Left ventricle myocardium superior (tissue), 1 donor: Measurements from ENCODE around the gene XNDC1N. TPM values are rescaled to one million over a fixed set of nuclear protein-coding genes. Genes with fewer than 3 reads are reported as not detected.

Experiments used
- ATAC-seq: fragments of 200-7000 bp; cut with Tn5 transposase; one replicate; pipeline ENCODE4 v1.9.1; 2020; ENCODE audit warnings: mild to moderate bottlenecking, moderate library complexity
- DNase-seq: peaks from one replicate; pipeline ENCODE4 v3.0.0-alpha.2; 2020
- intact Hi-C: fragments of 100-400 bp; cut with micrococcal nuclease; formaldehyde crosslinking; loops from one replicate; pipeline ENCODE4 v1.11.0; 2022
- long read RNA-seq: library from polyadenylated mRNA; unstranded; transcript quantifications from one replicate; pipeline ENCODE4 v2.0.0, GENCODE V29; 2021
- total RNA-seq: library from RNA; stranded (reverse); fragmentation: NEBNext Ultra II Directional; extraction: Animal tissue kit (Norgen Biotek cat#: 25700); gene quantifications from one replicate; pipeline ENCODE4 v1.2.1, GENCODE V29; 2021
- donor health status: DM: no; HTN: yes; CAD: no; lungs with severe emphysema.

Gene XNDC1N
- 4.0 TPM for total RNA-seq
- long read RNA-seq, partial matches to known transcripts: 0 of 1 reads
- long read RNA-seq, other reads (novel, unspliced or antisense): 1 of 1 reads

GRCh38 chr11:71927820-71928736 is at the start of gene XNDC1N:
Gene XNDC1N (minus strand): TSS chr11:71928594. CDS start chr11:71923353, 5,241 bp downstream.
- DNase-seq: peak; percentile 55
- intact Hi-C loops: no loop called here
- ATAC-seq: peak; percentile 94

GRCh38 chr11:71977743-71978418 is 49.5 kb upstream of the XNDC1N start:
- peak; percentile 67 for ATAC-seq
- intact Hi-C loops: no loop called here
- DNase-seq: no peak

- ATAC-seq (no peak), DNase-seq (no peak)
- intact Hi-C loops: no loop called here
Observed at GRCh38 chr11:71977090-71977489, 48.7 kb upstream of the XNDC1N start.

- intact Hi-C loops: no loop called here
- no peak for ATAC-seq
- DNase-seq: no peak
Observed at GRCh38 chr11:71976551-71976950, 48.2 kb upstream of the XNDC1N start.

GRCh38 chr11:71971680-71972079 is 43.3 kb upstream of the XNDC1N start:
- ATAC-seq: no peak
- intact Hi-C loops: no loop called here
- DNase-seq: no peak

DNA sequence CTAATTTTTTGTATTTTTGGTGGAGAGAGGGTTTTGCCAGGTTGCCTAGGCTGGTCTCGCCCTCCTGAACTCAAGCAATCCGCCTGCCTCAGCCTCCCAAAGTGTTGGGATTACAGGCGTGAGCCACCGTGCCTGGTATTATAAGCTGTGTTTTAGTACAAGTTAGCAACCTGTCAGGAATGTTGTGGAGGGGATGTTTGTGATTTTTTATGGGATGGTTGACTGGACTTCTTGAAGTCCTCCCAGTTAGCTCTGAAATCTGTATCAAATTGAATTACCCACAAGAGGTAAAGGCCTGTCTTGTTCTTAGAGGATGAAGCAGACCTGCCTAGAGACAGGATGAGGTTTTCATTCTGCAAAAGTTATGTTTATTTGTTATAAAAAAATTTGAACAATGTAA is 36.2 kb upstream of the XNDC1N start:
- no peak for DNase-seq
- no peak for ATAC-seq
- intact Hi-C loops: no loop called here

DNA sequence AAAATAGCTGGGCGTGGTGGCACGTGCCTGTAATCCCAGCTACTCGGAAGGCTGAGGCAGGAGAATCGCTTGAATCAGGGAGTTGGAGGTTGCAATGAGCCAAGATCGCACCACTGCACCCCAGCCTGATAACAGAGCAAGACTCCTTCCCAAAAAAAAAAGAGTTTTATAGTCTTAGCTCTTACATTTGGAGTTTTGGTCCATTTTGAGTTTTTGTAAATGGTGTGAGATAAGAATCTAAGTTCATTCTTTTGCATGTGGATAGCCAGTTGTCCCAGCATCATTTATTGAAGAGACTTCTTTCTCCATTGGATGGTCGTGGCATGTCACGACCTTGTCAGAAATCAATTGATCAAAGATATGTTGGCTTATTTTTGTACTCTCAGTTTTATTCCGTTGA is 35.1 kb upstream of the XNDC1N start:
- ATAC-seq (no peak), DNase-seq (no peak)
- intact Hi-C loops: no loop called here

DNA sequence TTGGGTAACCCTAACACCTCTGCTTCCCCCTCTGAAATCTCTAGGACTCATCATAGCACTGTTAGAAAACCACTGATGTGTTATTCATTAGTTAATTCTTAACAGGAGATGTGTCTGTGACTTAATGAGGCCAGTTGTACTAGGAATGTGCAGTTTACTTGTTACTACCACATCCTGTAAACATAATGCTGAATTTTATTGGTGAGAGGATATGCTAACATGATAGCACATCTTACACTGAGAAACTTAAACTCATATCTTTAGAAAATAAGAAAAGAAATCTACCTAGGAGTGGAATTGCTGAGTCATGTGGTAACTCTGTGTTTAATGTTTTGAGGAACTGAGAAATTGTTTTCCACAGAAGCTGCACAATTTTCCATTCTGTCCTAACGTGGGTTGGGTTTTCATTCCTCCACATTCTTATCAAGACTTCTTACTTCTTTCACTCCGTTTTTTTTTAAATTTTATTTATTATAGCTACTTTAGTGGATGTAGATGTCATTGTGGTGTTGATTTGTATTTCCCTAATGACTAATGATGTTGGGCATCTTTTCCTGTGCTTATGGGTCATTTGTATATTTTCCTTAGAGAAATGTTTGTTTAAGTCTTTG is 34.1 kb upstream of the XNDC1N start:
- ATAC-seq: no peak
- DNase-seq: no peak
- intact Hi-C loops: no loop called here

GRCh38 chr11:71955898-71956456 is 27.6 kb upstream of the XNDC1N start:
- DNase-seq (no peak), ATAC-seq (no peak)
- intact Hi-C loops: no loop called here

GRCh38 chr11:71951741-71952310 is 23.4 kb upstream of the XNDC1N start:
- ATAC-seq (no peak), DNase-seq (no peak)
- intact Hi-C loops: no loop called here

- intact Hi-C loops: no loop called here
- no peak for DNase-seq
- no peak for ATAC-seq
Observed at GRCh38 chr11:71949034-71949433, 20.6 kb upstream of the XNDC1N start.

DNA sequence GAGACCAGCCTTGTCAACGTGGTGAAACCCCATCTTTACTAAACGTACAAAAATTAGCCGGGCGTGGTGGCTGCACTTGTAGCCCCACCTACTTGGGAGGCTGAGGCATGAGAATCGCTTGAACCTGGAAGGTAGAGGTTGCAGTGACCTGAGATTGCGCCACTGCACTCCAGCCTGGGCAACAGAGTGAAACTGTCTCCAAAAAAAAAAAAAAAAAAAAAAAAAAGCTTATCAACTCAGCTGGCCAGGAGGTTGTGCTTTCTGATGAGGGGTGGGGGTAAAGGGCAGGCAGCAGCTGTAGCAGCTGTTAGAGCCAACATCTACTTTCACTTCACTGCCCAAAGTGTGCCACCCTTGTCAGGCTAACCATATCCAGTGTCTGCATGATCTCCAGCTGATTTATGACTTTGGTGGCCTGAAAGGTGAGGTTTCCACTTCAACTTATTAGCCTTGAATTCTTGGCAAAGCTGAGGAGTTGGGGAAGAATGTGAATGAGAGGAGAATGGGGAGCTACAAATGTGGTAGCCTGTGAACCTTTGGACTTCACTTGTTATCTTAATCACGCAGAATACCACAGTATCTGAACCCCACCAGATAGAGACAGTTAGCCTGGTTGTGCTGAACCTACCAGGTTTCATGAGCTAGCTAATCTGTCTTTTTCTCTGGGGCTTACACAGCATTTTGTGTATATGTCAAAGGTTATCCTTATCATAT is 20.1 kb upstream of the XNDC1N start:
- DNase-seq: no peak
- ATAC-seq: peak; percentile 50
- intact Hi-C loops: no loop called here

DNA sequence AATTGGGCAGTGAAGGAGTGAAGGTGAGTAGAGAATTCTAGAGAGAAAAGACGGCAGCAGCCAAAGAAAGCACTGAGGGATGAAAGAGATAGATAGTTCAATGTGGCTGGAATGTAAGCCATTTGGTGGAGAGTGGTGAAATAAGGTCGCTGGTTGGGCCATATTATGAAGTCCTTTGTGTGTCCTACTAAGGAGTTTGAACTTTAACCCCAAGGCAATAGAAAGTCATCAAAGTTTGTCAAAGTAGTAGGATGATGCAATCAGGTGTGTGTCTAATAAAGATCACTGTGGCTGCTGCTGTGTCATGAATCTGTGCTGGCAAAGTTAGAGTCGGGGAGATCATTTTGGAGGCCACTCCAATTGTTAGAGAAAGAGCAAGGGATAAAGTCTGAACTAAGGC is 19.1 kb upstream of the XNDC1N start:
- ATAC-seq: no peak
- intact Hi-C loops: no loop called here
- no peak for DNase-seq

DNA sequence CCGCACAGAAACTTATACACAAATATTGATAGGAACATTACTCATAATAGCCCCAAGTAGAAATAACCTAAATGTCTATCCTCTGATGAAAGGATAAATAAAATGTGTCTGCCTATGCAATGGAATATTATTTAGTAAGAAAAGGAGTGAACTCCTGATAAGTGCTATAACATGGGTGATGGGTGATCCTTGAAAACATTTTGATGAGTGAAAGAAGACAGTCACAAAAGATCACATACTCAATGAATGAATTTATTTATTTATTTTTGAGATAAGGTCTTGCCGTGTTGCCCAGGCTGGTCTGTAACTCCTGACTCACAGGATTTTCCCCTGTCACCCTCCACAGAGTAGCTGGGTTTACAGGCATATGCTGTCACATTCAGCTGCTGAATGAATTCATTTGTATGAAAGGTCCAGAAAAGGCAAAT is 17.8 kb upstream of the XNDC1N start:
- intact Hi-C loops: no loop called here
- ATAC-seq (no peak), DNase-seq (no peak)

DNA sequence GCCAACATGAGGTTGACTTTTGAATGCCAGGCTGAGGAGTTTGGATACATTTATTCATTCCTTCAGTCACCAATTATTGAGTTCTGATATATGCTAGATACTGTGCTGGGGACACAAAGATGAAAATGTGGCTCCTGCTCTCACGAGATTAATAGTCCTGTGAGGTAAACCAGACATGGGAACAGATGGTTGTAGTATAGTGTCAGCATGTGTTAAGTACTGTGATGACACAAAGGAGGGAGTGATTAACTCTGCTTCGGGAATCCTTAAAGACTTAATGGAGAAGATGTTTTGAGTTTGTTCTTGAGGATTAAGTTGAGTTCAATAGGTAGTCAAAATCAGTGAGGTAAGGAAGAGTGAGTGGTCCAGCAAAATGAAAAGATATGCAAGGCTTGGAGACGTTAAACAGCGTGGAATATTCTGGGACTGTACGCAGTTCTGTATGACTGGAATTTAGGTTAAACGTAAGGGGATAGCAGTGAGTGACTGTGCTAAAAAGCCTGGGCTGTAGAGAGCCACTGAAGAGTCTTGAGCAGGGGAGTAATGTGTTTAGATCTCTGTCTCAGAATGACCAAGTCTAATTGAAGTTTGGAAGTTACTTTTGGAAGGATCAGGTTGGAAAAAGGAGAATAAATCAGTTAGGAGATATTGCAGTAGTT is 12.3 kb upstream of the XNDC1N start:
- DNase-seq: no peak
- no peak for ATAC-seq
- intact Hi-C loops: no loop called here

GRCh38 chr11:71937826-71938225 is 9.4 kb upstream of the XNDC1N start:
- intact Hi-C loops: no loop called here
- ATAC-seq: peak; percentile 33
- no peak for DNase-seq

GRCh38 chr11:71936825-71937224 is 8.4 kb upstream of the XNDC1N start:
- DNase-seq (no peak), ATAC-seq (no peak)
- intact Hi-C loops: no loop called here

GRCh38 chr11:71935338-71935925 is 7.0 kb upstream of the XNDC1N start:
- intact Hi-C loops: no loop called here
- ATAC-seq: no peak
- DNase-seq: no peak
